Neural progenitor cell (in vitro differentiated cells): Measurements from ENCODE around the gene PLEKHG4B.

ENCODE experiments used
- CTCF ChIP-seq: fragments of 200-600 bp; sonication (generic); IDR thresholded peaks from 2 replicates; pipeline ENCODE4 v1.5.1; 2017; ENCODE audit warnings: antibody characterized with exemption, mild to moderate bottlenecking
- EZH2phosphoT487 ChIP-seq: fragments of 200-600 bp; sonication (generic); IDR thresholded peaks from 2 replicates; pipeline ENCODE4 v1.6.1; 2017; ENCODE audit warnings: antibody characterized with exemption

- TF ChIP-seq CTCF (no peak), EZH2phosphoT487 (no peak)
Observed at GRCh38 chr5:107526-107925, 15.6 kb downstream of the PLEKHG4B start.
